Brain microvascular endothelial cell (primary cell): ENCODE data around the gene NDUFA11.

Experiments used
- DNase-seq: peaks from one replicate; pipeline ENCODE4 v3.0.0-alpha.2; 2020
- H3K27ac ChIP-seq: fragments of 250-450 bp; sonication (Bioruptor Pico); 2 replicates; pipeline ENCODE4 v1.5.1; 2020; ENCODE audit warnings: mild to moderate bottlenecking, moderate library complexity
- H3K27me3 ChIP-seq: fragments of 250-450 bp; sonication (Bioruptor Pico); replicated peaks from 2 replicates; pipeline ENCODE4 v1.5.1; 2020; ENCODE audit warnings: mild to moderate bottlenecking
- H3K36me3 ChIP-seq: fragments of 250-450 bp; sonication (Bioruptor Pico); replicated peaks from 2 replicates; pipeline ENCODE4 v1.5.1; 2020; ENCODE audit warnings: mild to moderate bottlenecking
- H3K4me3 ChIP-seq: 2 replicates; pipeline ENCODE4 v1.5.1; 2011; ENCODE audit warnings: low read depth, mild to moderate bottlenecking, control low read depth, low read length, moderate library complexity
- CTCF ChIP-seq: IDR thresholded peaks from 2 replicates; pipeline ENCODE4 v1.5.1; 2011; ENCODE audit warnings: low read depth, mild to moderate bottlenecking, moderate library complexity, low read length, control low read depth, inconsistent platforms; ENCODE audit errors: missing control alignments
- in situ Hi-C: cut with HindIII; loops from 2 replicates; pipeline ENCODE4 v1.10.0; 2017; ENCODE audit warnings: low sequenced_read_pairs, low pct_ligation_motif_present

Gene NDUFA11

GRCh38 chr19:5905114-5905778, 1.7 kb upstream of the NDUFA11 start:
- peak overlapping the region; percentile 42 for H3K27ac ChIP-seq
- in situ Hi-C loops, result no loop called here
- H3K36me3 ChIP-seq, result peaks cover 7% of the 10 kb centered on the region
- no peaks in the 10 kb centered on the region for H3K27me3 ChIP-seq
- DNase-seq, result no peak
- peak overlapping the region; percentile 99 for H3K4me3 ChIP-seq
- no peak for TF ChIP-seq CTCF

- peak; percentile 100 for DNase-seq
- in situ Hi-C loops, result no loop called here
- peak within 1 kb of the TSS; percentile 95 for H3K27ac ChIP-seq
- peaks cover 7% of the 10 kb centered on the region for H3K36me3 ChIP-seq
- TF ChIP-seq CTCF, result no peak
- H3K27me3 ChIP-seq, result no peaks in the 10 kb centered on the region
- H3K4me3 ChIP-seq, result peak within 1 kb of the TSS; percentile 99
Observed at GRCh38 chr19:5904352-5905113, 943 bp upstream of the NDUFA11 start, which contains the start of gene VMAC. Gene VMAC (plus strand): TSS chr19:5904872. CDS start chr19:5904891, 19 bp downstream.

- Histone ChIP-seq H3K27ac (peak overlapping the region; percentile 95), H3K4me3 (peak overlapping the region; percentile 99), H3K27me3 (no peaks in the 10 kb centered on the region), H3K36me3 (peaks cover 7% of the 10 kb centered on the region)
- in situ Hi-C loops, result no loop called here
- peak; percentile 28 for DNase-seq
- no peak for TF ChIP-seq CTCF
Observed at GRCh38 chr19:5903056-5903623, 450 bp downstream of the NDUFA11 start.

- Histone ChIP-seq H3K27me3 (no peaks in the 10 kb centered on the region), H3K27ac (no peak overlapping the region), H3K4me3 (no peak overlapping the region), H3K36me3 (peaks cover 8% of the 10 kb centered on the region)
- no peak for DNase-seq
- no peak for TF ChIP-seq CTCF
- in situ Hi-C loops, result no loop called here
Observed at GRCh38 chr19:5900976-5901375, 2.6 kb downstream of the NDUFA11 start.

- Histone ChIP-seq H3K27me3 (no peaks in the 10 kb centered on the region), H3K36me3 (peaks cover 18% of the 10 kb centered on the region), H3K4me3 (no peak overlapping the region), H3K27ac (no peak overlapping the region)
- in situ Hi-C loops, result no loop called here
- TF ChIP-seq CTCF, result no peak
- no peak for DNase-seq
Observed at GRCh38 chr19:5899728-5900526, 3.7 kb downstream of the NDUFA11 start.
